GM15510 (cell line): ENCODE measurements around the gene KCNMA1.

Experiments
- POLR2A ChIP-seq: IDR thresholded peaks from 3 replicates; pipeline ENCODE4 v1.6.1; 2011; ENCODE audit warnings: borderline replicate concordance; ENCODE audit not compliant: insufficient read length; ENCODE audit errors: extremely low read depth

Gene KCNMA1

GRCh38 chr10:77321838-77322237 is 315.8 kb downstream of the KCNMA1 start:
- no peak for TF ChIP-seq POLR2A

- TF ChIP-seq POLR2A, result no peak
These were observed 316.6 kb downstream of the KCNMA1 start for GRCh38 chr10:77320971-77321471.

- no peak for TF ChIP-seq POLR2A
These were observed 318.1 kb downstream of the KCNMA1 start for GRCh38 chr10:77319557-77319956.

- TF ChIP-seq POLR2A, result no peak
These were observed 318.9 kb downstream of the KCNMA1 start for GRCh38 chr10:77318739-77319138.

GRCh38 chr10:77317221-77317620 is 320.4 kb downstream of the KCNMA1 start:
- TF ChIP-seq POLR2A, result no peak

GRCh38 chr10:77315496-77316129 is 322.0 kb downstream of the KCNMA1 start:
- TF ChIP-seq POLR2A, result no peak

GRCh38 chr10:77313066-77313750 is 324.4 kb downstream of the KCNMA1 start:
- no peak for TF ChIP-seq POLR2A

GRCh38 chr10:77311186-77311585 is 326.4 kb downstream of the KCNMA1 start:
- no peak for TF ChIP-seq POLR2A

- TF ChIP-seq POLR2A, result no peak
These were observed 327.2 kb downstream of the KCNMA1 start for GRCh38 chr10:77310288-77310840.

GRCh38 chr10:77309509-77309908 is 328.1 kb downstream of the KCNMA1 start:
- TF ChIP-seq POLR2A, result no peak

GRCh38 chr10:77309092-77309491 is 328.5 kb downstream of the KCNMA1 start:
- TF ChIP-seq POLR2A, result no peak

- no peak for TF ChIP-seq POLR2A
These were observed 329.4 kb downstream of the KCNMA1 start for GRCh38 chr10:77308084-77308732.

GRCh38 chr10:77306666-77307065 is 330.9 kb downstream of the KCNMA1 start:
- TF ChIP-seq POLR2A, result no peak

GRCh38 chr10:77305650-77306632 is 331.7 kb downstream of the KCNMA1 start:
- no peak for TF ChIP-seq POLR2A

GRCh38 chr10:77304192-77304591 is 333.4 kb downstream of the KCNMA1 start:
- no peak for TF ChIP-seq POLR2A

- no peak for TF ChIP-seq POLR2A
These were observed 336.3 kb downstream of the KCNMA1 start for GRCh38 chr10:77301305-77301730.
